NCI-H1417 treated with DMSO at 0.1 percent for 48 hours (cell line): ENCODE measurements around the gene NES.

Experiments
- DNase-seq: peaks from one replicate; lab custom pipeline; 2025; lab: John Stamatoyannopoulos, UW

NES gene

DNA sequence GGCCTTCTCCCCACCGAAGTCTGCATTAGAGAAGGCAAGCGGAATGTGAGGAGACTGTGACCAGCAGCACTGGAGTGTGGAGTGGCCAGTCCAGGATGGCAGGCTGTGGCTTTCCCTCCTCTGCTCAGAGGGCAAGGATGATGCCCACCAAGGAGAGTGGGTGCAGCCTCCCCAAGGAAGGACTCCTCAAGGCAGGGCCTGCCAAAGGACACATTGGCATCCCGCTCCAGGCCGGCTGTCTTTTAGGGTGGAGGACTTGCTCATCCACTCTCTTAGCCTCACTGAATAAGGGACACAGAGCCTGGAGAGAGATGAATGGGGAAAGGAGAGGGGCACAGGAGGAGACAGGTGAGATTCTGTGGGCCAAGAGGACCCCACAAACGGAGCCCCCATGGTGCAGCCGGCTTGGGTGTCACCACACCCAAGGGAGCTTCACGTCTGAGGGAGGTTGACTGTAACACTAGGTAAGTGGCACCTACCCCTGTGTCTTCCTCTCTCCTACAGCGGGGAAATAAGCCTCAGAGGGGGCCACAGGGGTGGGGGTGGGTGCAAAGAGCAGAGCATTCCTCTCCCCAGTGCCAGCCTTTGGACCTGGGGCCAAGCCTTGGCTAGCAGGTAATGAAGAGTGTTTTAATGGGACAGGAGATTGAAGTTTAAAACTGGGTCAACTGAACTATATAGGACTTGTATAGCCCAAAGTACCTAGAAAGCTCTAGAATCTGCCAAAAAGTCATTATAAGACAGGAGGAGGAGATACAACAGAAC, 4.2 kb upstream of the NES start:
- DNase-seq, result no peak

DNA sequence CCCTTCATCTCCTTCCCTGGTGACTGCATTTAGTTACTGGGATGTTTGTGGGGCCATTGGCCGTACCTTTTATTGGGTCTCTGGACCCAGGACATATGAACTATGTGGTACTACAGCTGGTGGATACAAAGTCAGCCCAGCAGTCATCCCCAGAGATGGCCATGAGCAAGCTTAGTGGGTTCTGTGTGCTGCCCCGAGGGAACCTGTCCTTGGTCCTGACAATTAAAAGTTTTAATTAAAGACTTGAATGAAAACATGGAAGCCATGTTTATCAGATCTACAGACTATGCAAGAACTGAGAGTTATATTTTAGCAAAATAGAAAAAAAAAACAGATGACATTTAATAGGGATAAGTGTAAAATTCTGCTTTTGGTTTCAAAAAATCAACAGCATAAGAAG, 2.8 kb upstream of the NES start:
- DNase-seq, result no peak

DNA sequence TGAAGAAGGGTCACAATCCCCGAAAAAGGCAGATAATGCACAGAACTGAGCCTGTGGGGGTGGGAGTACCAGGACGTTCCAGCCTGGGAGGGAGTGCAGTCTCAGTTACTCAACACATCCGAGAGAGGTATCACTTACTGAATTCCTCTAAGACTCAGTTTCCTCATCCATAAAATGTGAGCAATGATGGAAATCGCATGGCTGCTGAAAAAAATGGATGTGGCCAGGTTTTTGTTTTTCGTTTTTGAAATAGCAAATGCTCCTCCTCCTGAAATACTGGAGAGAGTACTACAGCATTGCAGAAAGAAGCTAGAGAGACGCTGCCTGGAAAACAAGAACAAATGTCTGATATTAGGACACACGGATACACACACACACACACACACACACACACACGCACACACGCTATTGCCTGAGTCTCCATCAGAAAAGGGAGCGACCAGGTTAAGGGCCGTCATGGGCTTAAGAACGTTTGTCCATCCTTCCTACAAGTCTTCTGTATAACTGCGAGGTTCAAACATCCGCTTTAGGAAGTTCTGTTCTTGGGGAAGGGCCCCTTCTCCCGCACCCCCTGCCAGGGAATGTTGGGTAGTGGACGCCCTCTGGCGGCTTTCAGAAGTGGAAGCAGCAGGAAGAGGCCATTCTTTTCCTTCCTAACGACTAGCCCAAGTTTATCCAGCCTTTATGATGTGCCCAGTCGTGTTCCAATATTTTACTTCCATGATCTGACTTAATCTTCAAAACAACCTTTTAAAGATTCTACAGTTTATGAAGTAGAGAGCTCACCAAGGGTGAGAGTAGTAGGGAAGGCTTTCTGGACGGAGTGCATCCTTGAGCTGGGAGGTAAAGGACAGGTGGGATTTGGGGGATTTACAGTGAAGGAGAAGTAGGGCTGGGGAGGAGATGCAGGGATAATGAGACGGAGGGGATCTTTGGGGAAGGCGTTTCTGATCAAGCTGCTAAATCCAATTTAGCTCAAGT, 699 bp upstream of the NES start:
- peak; percentile 5 for DNase-seq

DNA sequence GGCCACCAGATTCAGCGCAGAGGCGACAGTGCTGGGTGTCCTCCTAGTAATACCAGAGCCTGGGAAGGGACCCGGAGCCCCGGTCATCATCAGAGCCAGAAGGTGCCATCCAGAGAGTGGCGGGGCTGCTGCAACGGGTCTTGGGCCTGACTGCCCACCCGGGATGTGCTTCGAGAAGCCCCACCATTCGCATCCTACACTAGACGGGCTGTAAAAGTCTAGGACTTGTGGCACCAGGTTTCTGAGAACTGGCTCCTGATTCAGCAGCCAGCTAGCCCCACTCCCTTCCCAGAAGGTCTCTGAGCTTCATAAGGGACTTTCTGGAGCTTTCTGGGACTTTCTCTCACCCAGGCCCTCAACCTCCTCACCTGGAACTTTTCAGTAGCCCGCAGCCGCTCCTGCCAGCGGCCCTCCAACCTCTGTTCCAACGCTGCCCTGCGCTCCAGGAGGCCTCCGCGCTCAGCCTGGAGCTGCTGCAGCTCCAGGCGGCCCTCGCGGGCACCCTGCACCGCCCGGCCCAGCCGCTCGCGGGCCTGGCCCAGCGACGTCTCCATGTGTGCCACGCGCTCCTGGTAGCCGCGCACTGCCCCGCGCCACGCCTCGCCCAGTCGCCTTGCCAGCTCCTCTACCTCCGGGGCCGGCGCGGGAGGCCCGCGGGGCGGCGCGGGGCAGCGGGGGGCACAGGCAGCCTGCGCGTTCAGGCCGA, 940 bp downstream of the NES start:
- no peak for DNase-seq

DNA sequence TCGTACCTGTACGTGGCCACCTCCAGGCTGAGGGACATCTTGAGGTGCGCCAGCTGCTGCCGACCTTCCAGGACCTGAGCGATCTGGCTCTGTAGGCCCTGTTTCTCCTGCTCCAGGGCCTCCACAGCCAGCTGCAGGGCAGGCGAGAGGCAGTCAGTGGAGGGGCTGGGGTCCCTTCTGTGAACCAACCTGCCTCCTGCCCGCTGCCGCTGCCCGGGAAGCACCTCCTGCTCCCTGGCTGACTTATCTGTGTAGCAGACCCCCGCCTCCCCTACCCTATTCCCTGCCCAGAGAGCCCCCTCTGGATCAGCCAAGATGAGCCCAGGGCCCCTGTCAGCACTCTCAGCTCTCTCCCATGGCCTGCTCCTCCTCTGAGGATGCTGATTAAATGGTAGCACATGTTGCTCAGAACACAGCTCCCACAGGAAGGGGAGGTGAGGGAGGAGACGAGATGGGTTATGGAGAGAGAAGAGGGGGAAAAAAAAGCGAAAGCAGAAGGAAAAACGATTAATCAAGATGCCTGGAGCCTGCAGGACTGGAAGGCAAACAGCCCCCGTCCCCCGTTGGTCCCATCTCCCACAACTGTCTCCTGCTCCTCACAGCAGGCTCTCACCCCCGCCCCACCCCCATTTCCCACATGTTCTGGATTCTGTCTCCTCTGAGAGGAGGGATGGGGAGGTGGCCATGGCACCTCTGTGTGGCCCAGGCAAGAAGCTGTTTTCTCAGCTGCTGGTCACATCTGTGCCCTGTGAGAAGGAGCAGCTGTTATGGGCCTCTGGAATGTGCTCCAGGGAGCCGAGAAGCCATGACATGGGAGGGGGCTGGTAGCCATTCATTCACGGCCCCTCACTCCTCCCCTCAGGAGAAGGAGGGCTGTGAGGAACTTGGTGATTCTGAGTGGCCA, 1.7 kb downstream of the NES start:
- DNase-seq, result no peak

DNA sequence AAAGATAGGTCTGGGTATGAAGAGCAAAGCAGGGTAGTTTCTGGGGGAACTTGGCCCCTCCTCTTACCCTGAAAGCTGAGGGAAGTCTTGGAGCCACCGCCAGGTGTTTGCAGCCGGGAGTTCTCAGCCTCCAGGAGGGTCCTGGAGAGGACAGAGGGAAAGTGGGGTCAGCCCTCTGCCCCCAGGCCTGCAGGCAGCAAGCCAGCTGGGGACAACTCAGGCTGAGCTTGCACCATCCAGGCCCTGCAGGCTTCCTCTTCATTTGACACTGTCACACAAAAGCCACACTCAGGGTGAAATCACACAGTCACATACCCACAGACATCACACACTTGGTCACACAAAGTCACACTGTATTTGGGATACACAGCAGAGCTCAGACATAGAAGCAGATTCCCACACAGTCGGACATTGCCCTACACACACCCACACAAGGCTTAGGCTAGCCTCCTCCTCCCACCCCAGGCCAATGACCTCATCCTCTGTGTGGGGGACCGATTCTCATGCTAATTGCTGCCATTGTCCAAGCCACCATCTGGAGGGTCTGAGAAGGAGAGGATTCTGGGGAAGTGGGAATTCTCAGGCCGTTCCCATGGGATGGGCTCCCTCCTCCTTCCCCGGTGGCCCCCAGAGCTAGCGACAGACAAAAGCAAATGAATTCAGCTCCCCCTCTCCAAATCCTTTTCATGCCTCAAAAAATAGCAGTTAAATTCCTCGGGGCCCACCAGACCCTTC, 3.7 kb downstream of the NES start:
- DNase-seq, result no peak

DNA sequence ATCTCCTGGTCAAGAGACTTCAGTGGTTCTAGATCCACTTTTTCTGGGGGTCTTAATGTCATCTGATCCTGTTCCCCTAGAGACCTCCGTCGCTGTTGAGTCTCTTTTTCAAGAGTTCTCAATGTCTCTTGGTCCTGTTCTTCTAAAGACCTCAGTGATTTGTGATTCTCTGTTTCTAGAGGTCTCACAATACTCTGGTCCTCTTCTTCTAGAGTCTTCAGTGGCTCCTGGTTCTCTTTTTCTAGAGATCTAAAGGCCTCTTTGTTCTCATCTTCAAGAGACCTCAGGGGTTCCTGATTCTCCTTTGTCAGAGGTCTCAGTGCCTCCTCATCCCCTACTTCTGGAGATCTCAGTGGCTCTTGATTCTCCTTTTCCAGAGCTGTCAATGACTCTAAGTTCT, 5.4 kb downstream of the NES start:
- no peak for DNase-seq

DNA sequence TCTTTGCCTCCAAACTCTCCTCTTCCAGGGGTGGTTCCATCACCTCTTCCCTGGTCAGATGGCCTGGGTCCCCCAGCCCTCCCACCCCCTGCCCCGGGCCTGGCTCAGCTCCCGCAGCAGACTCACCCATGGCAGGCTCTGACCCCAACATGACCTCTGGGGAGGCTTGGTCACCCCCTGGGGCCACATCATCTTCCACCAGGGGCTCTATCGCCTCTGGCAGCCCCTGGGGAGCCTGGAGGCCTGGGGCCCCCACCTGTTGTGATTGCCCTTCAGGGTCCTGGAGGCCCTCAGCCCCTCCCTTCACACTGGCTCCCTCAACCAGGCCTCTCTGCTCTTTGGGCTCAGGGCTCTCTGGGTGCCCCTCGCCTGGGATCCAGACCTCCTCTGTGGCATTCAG, 6.4 kb downstream of the NES start:
- DNase-seq, result no peak

DNA sequence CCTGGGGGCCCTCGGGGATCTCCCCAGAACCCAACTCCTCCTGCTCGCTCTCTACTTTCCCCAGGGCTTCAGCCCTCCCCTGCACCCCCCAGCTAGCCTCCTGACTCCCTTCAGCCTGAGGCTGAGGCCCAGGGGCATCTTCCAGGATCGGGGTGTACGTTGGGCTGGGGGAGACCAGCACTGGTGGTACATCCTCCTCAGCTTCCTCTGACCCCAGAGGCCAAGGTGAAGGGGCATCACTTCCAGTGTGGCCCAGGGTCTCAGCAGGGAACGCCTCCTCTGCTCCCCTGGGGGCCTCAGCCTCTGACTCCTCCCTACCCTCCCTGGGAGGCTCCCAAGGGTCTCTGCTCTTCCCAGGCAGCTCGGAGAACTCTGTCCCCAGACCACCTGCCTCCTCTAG, 6.8 kb downstream of the NES start:
- DNase-seq, result no peak

DNA sequence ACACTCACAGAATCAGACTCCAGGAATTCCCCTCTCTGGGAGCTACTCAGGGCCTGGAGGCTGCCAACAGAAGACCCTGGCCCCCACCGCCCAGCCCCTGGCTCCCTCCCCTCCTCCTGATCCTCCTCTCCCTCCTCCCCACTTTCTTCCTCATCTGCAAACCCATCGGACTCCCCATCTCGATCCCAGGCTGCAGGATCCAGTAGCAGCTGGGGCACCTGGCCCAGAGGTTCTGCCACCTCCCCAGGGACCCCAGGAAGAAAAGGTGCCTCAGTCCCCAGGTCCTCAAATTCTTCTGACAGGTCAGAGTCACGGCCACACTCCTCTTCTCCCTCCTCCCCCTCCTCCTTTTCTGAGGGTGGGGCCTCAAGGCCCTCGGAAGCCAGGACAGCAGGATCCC, 7.4 kb downstream of the NES start:
- no peak for DNase-seq

DNA sequence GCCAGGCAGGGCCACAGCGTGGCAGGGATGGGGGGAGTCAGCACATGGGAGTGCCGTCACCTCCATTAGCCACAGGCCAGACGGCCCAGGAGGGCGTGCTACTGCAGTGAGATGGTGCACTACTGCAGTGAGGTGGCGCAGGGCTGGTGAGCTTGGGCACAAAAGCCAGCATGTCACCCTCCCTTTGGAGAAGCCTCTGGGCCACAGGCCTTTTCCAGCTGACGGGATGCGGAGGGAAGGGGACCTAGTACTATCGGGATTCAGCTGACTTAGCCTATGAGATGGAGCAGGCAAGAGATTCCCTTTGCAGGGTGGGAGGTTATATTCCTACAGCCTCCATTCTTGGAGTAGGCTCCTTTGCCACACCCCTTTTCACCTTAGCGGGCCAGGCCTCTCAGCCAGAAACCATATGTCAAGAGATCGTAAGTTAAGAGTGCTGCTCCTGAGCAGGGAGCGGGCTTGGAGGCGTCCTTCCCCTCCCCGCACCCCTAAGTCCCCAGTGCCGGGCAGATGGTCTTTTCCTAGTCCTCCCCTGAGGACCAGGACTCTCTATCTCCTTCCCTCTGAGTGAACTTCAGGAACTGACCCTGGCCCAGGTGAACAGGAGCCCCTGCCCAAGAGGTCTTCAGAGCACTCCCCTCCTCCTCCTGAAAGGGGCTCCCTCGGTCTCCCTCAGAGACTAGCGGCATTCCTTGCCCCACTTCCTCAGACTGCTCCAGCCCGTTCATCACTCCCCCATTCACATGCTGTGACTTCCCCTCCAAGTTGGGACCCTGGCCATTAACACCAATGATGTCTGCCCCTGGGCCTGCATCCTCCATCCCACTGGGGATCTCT, 8.2 kb downstream of the NES start:
- DNase-seq, result no peak

DNA sequence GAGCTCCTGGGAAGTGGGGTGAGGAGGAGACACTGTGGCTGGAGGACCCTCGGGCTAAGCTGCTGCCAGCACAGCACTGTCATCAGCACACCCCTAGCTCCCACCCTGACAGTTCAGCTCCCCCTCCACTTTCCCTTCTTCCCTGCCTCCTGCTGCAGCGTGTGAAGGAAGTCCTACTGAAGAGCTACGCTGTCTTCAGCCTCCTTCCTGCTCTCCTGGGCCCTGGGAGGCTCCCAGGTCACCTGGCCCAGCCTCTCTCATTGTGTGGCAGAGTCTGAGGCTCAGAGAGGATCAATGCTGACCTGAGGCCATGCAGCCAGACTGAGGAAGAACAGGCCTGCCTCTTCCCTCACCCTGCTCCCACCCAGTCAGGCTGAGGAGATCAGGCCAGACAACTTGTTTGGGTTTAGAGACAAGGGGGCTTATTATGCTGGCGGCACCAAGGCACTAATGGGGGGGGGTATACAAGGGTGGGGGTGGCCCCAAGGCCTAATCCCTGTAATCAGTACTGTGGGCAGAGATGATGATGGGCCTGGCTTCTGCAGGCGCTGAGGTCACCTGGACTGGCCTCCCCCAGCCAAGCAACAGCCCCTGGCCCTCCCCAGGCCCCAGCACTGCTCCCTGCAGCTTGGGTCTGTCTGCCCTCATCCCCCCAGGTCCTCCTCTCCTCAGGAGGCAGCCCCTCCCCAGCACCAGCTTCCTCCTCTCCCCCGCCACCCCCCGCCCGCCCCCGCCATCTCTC, 9.1 kb downstream of the NES start:
- DNase-seq, result no peak

DNA sequence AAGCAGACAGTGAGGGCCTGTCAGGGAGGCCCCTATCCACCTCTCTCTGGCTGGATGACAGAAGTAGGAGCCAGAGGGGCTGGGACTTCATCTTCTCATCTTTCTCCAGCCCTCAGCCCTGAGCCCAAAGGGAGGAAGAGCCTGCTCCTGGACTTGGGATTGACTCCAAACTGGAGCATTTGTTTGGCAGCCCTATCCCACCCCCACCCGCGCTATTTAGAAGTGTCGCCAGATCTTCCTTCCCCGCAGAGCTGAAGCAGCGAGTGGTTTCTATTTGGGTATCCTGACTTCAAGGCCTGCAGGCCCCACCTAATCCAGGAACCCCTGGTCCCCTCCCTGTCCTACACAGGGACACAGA, 9.6 kb downstream of the NES start:
- DNase-seq, result no peak

DNA sequence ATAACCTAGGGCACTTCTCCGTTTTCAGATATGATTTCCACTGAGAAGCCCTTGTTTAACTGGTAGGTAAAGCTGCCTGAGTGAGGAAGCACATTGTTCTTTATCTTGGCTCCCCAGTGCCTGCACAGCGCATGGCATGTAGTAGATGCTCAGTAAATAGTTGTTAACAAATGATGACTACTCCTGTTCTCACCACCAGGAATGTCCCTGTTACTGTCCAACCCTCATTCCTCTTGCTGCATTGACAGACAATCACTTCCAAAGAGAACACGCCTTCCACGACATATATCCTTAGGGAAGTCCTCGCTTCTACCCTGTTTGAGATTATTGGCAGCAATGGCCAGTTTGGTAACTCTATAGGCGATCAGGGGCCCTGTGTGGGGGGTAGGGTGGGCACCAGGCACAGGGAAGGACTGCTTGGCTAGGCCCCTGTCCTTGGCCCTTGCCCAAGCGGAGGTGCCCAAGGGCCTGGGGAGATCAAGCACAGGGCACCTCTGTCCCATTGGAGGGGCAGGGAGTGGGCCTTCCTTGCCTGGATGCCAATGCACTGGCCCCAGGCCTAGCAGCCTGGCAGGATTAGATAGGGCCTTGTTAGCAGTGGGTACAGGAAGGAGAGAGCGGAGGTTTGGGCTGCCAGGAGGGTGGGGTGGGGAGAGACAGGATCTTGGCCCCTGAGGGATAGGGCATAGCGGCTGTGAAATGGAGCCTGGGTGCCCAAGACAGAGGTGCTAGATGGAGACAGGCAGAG, 10.2 kb downstream of the NES start:
- DNase-seq, result no peak

DNA sequence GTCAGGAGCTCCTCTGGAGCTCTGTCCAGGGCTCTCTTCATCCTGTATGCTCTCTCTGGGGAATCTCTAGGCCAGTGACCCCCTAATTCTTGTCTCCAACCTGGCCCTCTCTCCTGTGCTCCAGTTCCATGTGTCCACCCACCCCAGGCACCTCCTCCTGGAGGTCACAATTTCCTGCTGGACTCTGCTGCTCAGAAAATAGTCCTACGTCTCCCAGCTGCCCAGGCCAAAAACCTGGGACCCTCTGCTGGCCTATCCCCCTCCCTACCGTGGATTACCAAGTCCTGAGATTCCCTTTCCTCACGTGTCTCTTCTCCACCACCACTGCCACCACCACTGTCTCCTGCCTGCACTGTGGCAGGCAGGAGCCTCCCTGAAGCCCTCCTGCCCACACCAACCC, 11.7 kb downstream of the NES start:
- no peak for DNase-seq

DNA sequence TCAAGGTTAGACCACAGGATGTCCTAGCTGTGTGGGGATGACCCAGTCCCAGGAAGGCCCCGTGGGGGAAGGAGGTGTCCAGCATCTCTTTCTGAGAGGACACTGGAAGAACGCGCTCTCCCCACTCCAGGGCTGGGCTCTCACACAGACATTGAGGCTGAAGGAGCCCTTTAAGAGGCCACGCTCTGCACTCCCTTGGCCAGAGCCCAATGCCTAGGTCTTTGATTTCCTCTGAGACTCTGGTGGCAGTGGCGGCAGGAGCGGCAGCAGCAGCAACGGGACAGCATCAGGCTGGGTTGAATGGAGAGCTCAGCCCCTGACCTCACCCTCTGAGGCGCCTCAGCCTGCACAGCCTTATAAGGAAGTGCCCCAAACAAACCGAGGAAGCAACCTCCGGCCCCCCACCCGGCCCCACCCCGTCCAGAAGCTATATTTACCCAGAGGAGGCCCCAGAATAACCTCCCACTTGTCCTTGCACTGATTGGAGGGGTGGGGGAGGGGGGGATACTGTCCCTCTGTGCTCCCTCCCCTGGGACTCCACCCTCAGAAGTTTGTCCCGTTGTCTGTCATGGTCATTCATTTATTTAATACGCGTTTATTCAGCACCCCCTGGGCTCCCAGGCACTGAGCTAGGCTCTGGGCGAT, 12.3 kb downstream of the NES start:
- no peak for DNase-seq

DNA sequence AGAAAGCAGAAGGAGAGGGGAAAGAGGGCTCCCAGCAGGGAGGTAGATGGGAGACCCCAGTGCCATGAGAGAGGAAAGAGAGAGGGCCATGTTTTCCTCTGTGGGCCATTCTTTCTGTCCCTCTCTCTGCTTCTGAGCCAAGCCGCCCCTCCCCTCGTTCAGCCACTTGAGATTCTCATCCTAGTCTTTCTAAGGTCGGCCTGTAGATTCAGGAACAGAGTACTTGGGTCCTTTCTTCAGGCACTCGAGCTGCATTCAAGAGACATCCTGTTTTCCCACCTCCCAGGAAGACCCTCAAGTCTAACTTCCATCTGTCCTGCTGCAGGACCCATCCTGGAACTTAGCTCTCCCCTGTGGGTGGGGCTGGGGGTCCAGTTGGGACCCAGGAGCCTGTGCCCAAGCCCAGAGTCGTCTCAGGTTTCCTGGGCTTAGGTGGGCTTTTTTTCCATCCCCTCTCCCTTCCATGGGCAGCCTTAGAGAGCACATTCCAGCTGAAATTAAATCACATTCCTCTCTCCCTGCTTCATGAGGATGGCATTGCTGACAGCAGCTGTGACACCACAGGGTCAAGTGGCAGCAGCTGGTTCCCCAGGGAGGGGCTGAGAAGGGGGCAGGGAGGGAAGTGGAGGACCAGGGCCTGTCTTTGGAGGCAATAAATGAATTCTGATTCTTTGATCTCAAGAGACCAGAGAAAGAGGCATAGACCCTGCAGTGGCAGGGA, 13.0 kb downstream of the NES start:
- no peak for DNase-seq
